Calu3 (cell line): ENCODE results near the gene PCDH18. TPM values are rescaled to one million over a fixed set of nuclear protein-coding genes. Genes with fewer than 3 reads are reported as not detected.
"Not testable (repeated sequence)": the region's sequence is repeated elsewhere in the genome, so short reads cannot be mapped to it uniquely, and the experiment has no call there.

ENCODE experiments used
- BruUV-seq: library from RNA; stranded (reverse); fragments of 400-500 nt; replicated peaks from 2 replicates; lab custom pipeline; 2021; lab: Mats Ljungman, UMichigan
- CTCF ChIA-PET: fragments of 300-600 bp; sonication (Branson Sonifier 250); formaldehyde crosslinking; loops from one replicate; lab custom pipeline; 2022; ENCODE audit warnings: antibody characterized with exemption; lab: Charles Lee
- DNase-seq: peaks from one replicate; pipeline ENCODE4 v3.0.0; 2022
- H3K27ac Mint-ChIP-seq: one replicate; pipeline ENCODE4 v1.8.0; 2022; ENCODE audit warnings: mixed read lengths; ENCODE audit not compliant: unreplicated experiment
- H3K27me3 Mint-ChIP-seq: one replicate; pipeline ENCODE4 v1.8.0; 2022; ENCODE audit warnings: mixed read lengths; ENCODE audit not compliant: unreplicated experiment
- H3K36me3 Mint-ChIP-seq: one replicate; pipeline ENCODE4 v1.8.0; 2022; ENCODE audit warnings: mild to moderate bottlenecking, moderate library complexity, mixed read lengths; ENCODE audit not compliant: insufficient read depth, unreplicated experiment
- H3K4me1 Mint-ChIP-seq: one replicate; pipeline ENCODE4 v1.8.0; 2022; ENCODE audit warnings: mild to moderate bottlenecking, low read depth, mixed read lengths; ENCODE audit not compliant: unreplicated experiment
- H3K4me3 Mint-ChIP-seq: one replicate; pipeline ENCODE4 v1.8.0; 2022; ENCODE audit warnings: mild to moderate bottlenecking, low read depth, moderate library complexity, mixed read lengths; ENCODE audit not compliant: unreplicated experiment
- H3K9me3 Mint-ChIP-seq: one replicate; pipeline ENCODE4 v1.8.0; 2022; ENCODE audit warnings: low read depth, mixed read lengths; ENCODE audit not compliant: unreplicated experiment
- intact Hi-C: fragments of 100-400 bp; cut with micrococcal nuclease; formaldehyde crosslinking; loops from one replicate; pipeline ENCODE4 v1.10.0; 2022; ENCODE audit not compliant: unreplicated experiment
- total RNA-seq: library from RNA; stranded (reverse); gene quantifications from 2 replicates; pipeline ENCODE4 v1.2.3, GENCODE V29; 2022
- TF ChIP-seq, protein P1 (sequence below): fragments of 200-600 bp; IDR thresholded peaks from one replicate; pipeline ENCODE4 v1.8.0; 2022; ENCODE audit warnings: antibody characterized with exemption; ENCODE audit not compliant: unreplicated experiment

PCDH18 gene
- total RNA-seq, 1 experiment from 2014 or later: 0.24 TPM

GRCh38 chr4:137540356-137540755 lies 8.1 kb upstream of the PCDH18 start:
- Mint-ChIP-seq H3K27ac (no peak overlapping the region), H3K4me3 (no peak overlapping the region), H3K27me3 (no peaks in the 10 kb centered on the region), H3K36me3 (no peaks in the 10 kb centered on the region), H3K4me1 (no peaks in the 10 kb centered on the region), H3K9me3 (no peaks in the 10 kb centered on the region)
- CTCF ChIA-PET: no interaction called here
- no peak for DNase-seq
- intact Hi-C loops: no loop called here
- no TSS peak for BruUV-seq
- TF ChIP-seq, protein P1, sequence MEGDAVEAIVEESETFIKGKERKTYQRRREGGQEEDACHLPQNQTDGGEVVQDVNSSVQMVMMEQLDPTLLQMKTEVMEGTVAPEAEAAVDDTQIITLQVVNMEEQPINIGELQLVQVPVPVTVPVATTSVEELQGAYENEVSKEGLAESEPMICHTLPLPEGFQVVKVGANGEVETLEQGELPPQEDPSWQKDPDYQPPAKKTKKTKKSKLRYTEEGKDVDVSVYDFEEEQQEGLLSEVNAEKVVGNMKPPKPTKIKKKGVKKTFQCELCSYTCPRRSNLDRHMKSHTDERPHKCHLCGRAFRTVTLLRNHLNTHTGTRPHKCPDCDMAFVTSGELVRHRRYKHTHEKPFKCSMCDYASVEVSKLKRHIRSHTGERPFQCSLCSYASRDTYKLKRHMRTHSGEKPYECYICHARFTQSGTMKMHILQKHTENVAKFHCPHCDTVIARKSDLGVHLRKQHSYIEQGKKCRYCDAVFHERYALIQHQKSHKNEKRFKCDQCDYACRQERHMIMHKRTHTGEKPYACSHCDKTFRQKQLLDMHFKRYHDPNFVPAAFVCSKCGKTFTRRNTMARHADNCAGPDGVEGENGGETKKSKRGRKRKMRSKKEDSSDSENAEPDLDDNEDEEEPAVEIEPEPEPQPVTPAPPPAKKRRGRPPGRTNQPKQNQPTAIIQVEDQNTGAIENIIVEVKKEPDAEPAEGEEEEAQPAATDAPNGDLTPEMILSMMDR: no peak

DNA sequence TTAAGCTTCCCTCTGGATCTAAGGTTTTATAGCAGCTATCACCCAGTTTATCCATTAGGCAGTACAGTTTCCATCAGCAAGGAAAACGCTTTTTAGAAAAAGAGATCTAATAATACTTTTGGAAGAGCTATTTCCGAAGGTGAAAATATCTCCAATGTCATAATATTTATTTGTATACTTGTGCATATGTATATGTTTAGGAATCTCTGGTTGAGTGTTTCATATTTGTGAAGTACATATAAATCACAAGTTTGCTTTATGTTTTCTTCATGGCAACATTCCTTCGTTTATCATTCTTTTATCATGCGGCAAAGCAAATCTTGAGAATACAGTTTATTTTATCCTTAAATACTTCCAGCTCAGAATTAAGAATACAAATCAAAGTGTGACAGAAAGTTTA lies 6.2 kb upstream of the PCDH18 start:
- TF ChIP-seq, protein P1: no peak
- H3K36me3 Mint-ChIP-seq: no peaks in the 10 kb centered on the region
- no peak for DNase-seq
- no TSS peak for BruUV-seq
- intact Hi-C loops: no loop called here
- CTCF ChIA-PET: no interaction called here
- no peaks in the 10 kb centered on the region for H3K4me1 Mint-ChIP-seq
- no peaks in the 10 kb centered on the region for H3K27me3 Mint-ChIP-seq
- no peak overlapping the region for H3K4me3 Mint-ChIP-seq
- H3K27ac Mint-ChIP-seq: no peak overlapping the region
- no peaks in the 10 kb centered on the region for H3K9me3 Mint-ChIP-seq

DNA sequence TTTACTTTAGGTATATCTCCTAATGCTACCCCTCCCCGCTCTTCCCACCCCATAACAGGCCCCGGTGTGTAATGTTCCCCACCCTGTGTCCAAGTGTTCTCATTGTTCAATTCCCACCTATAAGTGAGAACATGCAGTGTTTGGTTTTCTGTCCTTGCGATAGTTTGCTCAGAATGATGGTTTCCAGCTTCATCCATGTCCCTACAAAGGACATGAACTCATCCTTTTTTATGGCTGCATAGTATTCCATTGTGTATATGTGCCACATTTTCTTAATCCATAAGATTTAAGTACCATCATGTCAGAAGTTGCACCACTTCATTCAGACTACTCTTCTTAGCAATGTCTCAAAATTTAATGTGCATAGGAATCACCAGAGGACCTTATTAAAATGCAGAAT lies 5.5 kb upstream of the PCDH18 start:
- intact Hi-C loops, BruUV-seq, H3K9me3 Mint-ChIP-seq, CTCF ChIA-PET, H3K36me3 Mint-ChIP-seq, H3K4me3 Mint-ChIP-seq, H3K4me1 Mint-ChIP-seq, DNase-seq, H3K27ac Mint-ChIP-seq, H3K27me3 Mint-ChIP-seq: not testable (repeated sequence)

DNA sequence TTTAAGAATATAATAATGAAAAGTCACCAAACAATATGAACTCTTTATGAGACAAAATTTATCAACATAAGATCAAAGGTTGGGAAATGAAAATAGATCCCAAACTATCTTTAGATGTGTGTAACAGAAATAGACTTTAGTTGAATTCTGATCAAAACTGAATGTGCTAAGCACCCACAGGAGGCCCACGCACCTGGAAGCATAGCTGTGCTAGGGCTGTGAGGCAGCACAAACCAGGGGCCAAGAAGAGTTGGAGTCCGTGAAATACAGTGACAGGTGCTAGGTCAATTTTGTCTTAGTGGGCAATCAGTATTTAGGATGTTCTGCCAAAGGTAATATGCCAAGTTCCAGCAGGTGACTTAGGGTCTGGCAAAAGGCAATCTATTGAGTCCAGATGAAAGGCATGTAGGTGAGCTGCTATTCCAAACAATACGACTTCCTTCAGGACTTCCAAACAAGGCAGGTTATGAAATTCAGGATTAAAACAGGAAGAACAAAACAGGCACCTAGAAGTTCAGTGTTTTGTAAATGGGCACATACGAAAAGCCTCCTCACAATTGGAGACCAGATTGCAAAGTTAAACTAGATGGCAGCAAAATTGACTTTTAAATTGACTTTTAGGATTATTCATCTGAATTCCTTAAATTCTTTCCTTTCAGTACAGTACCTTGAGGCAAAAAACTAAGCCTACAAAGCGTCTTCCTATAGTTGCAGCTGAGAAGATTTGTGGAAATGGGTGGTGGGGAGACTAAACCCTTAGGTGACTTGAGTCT lies 4.7 kb upstream of the PCDH18 start:
- Mint-ChIP-seq H3K36me3 (no peaks in the 10 kb centered on the region), H3K27ac (no peak overlapping the region), H3K27me3 (no peaks in the 10 kb centered on the region), H3K9me3 (no peaks in the 10 kb centered on the region), H3K4me1 (no peaks in the 10 kb centered on the region), H3K4me3 (no peak overlapping the region)
- CTCF ChIA-PET: no interaction called here
- no TSS peak for BruUV-seq
- TF ChIP-seq, protein P1: no peak
- no peak for DNase-seq
- intact Hi-C loops: no loop called here

DNA sequence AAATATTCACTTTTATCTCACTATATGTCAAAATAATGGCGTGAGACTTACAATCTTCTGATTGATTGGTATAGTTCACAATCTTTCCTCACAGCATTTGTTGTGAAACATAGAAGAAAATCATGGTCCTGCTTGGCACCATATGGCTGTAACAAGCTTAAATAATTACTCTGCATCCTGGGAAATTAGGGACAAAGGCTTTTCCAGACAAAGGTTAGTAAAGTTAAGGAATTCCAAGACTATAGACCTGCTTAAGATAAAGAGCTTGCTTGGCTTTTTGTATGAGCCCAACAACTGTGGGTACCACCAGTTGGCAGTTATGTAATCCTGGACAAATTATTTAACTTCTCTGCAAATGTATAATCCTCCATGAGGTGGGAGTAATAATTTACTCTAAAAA lies 3.4 kb upstream of the PCDH18 start:
- TF ChIP-seq, protein P1: no peak
- Mint-ChIP-seq H3K4me1 (no peaks in the 10 kb centered on the region), H3K36me3 (no peaks in the 10 kb centered on the region), H3K27me3 (no peaks in the 10 kb centered on the region), H3K4me3 (no peak overlapping the region), H3K9me3 (no peaks in the 10 kb centered on the region), H3K27ac (no peak overlapping the region)
- no TSS peak for BruUV-seq
- CTCF ChIA-PET: no interaction called here
- no peak for DNase-seq
- intact Hi-C loops: no loop called here
